HG03175 (cell line): ENCODE results near the gene ZNF548.

Experiments
- ATAC-seq: cut with Tn5 transposase; IDR thresholded peaks from one replicate; pipeline ENCODE4 v1.9.1; 2021; ENCODE audit warnings: mild to moderate bottlenecking, moderate library complexity; ENCODE audit not compliant: unreplicated experiment

The ZNF548 gene

DNA sequence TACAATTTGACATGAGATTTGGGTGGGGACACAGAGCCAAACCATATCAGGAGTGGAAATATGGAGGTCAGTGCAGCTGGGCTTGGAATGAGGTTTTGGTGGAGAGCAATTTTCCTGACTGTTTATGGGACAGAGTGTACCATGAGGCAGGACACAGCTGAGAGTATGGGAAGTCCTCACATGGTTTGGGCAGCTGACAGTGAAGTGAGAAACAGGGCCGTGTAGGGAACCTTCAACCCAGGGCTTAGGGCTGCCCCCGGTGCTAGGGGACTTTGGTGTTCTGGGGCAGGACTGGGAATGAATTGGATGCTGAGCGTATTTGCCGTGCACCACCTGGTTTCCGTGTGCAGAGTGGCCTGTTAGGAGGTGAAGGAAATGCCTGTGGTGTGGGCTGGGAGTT, 6.1 kb downstream of the ZNF548 start:
- ATAC-seq = no peak

DNA sequence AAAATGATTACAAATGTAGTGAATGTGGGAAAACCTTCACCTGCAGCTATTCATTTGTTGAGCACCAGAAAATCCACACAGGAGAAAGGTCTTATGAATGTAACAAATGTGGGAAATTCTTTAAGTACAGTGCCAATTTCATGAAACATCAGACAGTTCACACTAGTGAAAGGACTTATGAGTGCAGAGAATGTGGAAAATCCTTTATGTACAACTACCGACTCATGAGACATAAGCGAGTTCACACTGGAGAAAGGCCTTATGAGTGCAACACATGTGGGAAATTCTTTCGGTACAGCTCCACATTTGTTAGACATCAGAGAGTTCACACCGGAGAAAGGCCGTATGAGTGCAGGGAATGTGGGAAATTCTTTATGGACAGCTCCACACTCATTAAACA, 9.2 kb downstream of the ZNF548 start:
- ATAC-seq = no peak

DNA sequence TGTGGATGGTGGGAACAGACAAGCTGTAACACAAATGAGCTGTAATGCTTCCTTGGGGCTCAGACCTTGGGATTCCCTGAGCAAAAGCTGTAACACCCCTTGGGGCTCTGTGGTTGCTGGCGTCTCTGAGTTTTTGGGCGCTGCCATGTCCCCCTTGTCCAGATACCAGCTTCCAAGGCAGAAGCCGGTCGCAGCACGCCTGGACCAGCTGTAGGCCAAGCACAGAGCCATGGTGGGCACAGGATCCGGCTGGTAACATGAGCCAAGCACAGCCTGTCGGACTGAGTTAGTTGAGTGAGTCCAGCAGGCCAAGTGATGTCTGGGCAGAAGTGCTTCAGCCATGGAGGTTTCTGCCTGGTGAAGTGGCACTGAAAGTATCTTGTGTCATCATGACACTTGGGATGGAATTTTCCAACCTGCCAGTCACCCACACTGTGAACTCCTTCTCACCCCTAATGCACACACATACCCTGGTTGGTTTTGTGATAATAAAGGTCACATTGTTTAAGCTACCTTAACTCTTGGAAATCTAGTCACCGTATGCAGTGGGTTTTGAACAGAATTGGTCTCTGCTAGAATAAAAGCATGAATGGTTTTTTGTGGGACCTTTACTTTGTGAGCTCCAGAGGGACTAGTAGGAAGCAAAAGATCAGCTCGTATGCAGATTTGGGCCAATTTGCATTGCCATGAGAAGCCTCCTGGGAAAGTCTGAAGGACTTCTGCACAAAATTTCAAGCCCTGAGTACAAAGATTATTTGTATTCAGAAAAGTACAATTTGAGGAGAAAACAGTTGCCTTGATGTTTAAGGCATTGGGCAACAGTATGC, 14.3 kb downstream of the ZNF548 start:
- ATAC-seq = no peak

DNA sequence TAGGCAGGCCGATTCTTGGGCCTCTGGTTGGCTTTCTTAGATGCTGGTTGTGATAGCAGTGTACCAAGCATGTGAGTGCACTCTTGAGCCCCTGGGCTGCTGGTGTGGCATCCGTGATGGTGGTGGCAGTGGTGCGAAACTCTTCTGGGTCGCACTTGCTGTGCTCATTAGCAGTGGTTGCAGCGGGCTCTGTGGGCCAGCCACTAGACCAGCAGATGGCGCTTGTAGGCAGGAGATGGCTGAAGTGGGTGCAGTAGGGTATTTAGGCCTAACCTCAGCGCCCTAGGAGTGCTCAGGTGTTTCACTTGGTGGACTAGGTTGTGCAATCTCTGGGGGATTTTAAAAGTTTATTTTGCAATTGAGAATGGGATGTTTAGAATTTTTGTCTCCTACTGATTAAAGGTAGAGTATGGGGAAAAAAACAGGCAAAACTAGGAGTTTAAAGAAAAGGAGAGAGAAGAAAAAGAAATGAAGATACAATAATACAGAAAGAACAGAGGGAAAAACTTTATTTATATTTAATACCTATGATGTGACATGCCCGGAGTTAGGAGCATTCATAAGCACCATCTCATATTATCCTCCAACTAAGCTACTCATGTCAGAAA, 17.0 kb downstream of the ZNF548 start:
- ATAC-seq = no peak

DNA sequence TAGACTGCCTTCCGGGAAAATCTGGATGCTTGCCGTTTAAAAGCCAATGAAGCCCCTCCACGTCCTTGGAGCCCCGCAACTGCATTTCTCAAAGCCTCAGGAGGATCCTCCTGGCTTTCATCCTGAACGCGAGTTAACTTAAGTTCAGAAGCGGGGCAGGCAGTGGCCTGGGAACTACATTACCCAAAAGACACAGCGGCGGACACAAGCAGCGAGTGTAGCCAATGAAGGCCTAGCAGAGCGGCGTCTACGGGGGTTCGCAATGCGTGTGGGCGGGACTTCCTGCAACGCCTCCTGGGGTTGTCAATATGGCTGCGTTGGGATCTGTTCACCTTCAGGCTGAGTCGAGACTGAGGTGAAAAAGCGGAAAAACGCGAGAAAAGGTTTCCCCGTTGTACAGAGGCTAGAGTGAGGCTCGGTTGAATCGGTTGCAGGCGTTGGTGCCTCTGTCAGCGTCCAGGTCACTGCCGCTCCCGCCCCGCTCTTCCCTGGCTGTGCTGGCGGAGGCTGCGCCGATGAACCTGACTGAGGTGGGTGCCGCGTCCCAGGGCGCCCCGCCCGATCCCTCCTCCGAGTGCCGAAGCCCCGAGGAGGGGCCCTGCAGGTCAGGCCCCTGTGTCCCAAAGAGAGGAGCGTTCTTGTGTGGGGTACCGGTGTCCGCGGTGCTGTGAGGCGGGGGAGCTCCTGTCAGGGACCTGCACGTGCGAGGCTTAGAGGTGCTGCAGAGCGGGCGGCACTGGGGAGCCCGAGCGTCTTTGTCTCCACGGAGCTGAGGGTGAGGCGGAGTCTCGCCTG, 21.4 kb downstream of the ZNF548 start, which contains the start of gene ZNF17:
Gene ZNF17, plus strand, starts transcription at position 285 of the 795 bp plus-strand sequence. CDS start 2,455 bp downstream, outside the sequence.
- peak; percentile 99 for ATAC-seq

DNA sequence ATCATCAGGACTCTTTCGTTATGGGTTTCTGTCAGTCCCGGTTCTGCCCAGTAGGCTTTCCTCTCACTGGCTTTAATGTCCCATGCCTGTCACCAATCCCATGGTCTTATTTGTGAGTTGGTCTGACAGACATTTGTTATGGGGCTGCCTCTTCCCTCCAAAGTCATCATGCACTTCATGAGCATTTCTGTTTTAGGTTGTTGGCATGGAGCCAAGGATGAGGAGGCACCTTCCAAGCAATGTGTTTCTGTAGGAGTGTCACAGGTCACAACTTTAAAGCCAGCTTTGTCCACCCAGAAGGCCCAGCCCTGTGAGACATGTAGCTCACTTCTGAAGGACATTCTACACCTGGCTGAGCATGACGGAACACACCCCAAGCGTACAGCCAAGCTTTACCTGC, 29.8 kb downstream of the ZNF548 start:
- ATAC-seq = no peak

DNA sequence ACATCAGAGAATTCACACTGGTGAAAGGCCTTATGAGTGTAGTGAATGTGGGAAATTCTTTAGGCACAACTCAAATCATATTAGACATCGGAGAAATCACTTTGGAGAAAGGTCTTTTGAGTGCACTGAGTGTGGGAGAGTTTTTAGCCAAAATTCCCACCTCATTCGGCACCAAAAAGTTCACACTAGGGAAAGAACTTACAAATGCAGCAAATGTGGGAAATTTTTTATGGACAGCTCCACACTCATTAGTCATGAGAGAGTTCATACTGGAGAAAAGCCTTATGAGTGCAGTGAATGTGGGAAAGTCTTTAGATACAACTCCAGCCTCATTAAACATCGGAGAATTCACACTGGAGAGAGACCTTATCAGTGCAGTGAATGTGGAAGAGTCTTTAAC, 31.4 kb downstream of the ZNF548 start:
- no peak for ATAC-seq

DNA sequence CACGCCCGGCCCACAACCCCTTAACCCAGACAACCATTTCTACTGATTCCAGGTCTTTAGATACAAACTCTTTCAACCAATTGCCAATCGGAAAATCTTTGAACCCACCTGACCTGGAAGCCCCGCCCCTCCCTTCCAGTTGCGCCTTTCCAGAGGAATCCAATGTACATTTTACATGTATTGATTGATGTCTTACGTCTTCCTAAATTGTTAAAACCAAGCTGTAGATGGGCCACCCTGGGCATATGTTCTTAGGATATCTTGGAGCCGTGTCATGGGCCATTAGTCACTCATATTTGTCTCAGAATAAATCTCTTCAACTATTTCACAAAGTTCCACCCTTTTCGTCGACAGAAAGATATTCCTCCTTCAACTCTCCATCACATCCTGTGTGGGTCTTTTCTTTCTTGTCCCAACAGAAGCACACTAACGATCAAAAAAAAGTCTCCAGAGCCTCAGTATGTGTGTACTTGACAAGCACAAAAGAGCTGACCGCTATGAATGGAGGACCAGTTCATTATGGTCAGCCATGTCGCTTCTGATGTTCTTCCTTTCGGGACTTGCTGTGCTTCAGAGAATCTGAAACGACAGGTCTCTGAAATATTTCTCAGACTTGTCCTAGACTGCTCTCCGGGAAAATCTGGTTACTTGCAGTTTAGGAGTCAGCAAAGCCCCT, 44.9 kb downstream of the ZNF548 start:
- ATAC-seq = peak; percentile 21

DNA sequence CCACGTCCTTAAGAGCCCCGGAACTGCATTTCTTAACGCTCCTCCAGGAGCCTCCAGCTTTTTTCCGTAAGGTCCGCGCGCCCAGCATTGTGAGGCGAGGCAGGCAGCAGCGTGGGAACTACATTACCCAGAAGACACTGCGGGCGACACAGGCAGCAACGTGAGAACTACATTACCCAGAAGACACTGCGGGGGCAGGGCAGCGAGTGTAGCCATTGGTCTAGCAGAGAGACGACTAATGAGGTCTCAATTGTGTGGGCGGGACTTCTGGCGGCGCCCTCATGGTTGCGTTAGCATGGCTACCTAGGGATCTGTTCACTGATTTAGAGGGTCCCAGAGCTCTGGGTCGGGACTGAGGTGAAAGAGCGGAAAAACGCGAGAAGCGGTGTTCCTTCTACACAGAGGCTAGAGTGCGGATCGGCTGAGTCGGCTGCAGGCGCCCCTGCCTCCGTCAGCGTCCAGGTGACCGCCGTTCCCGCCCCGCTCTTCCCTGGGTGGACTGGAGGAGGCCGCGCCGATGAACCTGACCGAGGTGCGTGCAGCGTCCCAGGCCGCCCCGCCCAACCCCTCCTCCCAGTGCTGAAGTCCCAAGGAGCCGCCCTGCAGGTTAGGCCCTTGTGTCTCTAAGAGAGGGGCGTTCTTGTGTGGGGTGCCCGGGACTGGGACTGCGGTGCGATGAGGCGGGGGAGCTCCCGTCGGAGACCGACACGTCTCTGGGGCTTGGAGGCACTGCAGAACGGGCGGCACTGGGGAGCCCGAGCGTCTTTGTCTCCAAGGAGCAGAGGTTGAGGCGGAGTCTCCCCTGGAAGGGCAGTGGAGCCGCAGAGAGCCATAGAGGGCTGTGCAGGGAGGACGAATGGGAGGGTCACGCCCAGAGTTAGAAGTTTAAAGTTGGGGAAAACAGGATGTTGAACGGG, 45.7 kb downstream of the ZNF548 start, which contains the start of gene ZNF749:
Gene ZNF749, plus strand, starts transcription at position 264 of the 917 bp plus-strand sequence. Its CDS starts 254 bp downstream, at position 518.
- peak; percentile 97 for ATAC-seq

DNA sequence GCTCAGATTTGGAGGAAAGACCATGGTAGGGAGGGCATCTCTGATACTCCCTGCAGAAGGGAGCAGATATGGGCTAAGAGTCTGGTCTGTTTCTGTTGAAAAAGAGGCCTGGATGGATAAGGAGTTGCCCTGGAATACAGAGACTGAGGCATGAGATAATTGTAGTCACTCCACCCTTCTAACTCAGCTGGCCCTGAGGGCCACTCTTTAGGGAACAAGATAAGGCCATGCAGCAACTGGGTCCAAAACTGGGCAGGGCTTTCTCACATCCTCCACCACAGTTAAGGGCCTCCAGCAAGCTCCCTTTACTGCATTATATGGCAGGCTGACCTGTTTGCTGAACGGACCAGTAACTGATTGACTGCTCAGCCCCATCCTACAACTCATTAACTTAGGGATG, 46.8 kb downstream of the ZNF548 start:
- ATAC-seq = no peak

DNA sequence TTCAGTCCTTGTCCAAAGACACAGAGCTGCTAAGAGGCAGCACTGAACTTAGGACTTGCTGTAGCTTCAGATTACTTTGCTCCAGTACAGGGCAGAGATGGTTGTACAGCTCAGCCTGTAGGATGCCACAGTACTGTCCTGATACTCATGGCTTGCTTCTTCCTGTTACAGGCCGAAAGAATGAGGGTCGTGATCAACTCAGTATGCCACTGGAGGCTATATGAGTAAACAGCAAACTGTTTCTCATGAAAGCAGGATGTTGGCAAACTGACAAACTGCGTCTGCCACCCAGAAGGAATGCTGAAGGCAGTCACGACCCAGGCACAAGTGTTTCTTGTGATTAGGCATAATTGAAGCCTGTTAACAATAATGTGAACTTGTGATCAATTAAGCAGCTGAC, 48.3 kb downstream of the ZNF548 start:
- no peak for ATAC-seq

DNA sequence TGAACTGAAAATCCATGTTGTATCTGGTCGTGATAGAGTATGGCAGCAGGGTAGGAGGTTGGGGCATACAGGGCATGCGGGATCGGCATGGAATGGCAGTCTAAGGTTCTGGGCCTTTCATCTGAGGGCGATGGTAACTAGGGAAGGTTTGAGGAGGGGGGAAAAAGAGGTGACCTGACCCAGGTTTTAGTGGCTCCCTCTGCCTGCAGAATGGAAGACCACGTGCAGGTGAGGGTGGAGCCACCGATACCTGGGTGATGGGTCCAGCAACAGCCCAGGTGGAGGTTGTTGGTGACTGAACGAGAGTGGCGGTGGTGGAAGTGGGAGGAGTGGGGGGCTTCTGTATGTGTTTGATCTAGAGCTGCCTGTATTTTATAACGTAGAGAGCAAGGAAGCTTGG, 49.3 kb downstream of the ZNF548 start:
- no peak for ATAC-seq

DNA sequence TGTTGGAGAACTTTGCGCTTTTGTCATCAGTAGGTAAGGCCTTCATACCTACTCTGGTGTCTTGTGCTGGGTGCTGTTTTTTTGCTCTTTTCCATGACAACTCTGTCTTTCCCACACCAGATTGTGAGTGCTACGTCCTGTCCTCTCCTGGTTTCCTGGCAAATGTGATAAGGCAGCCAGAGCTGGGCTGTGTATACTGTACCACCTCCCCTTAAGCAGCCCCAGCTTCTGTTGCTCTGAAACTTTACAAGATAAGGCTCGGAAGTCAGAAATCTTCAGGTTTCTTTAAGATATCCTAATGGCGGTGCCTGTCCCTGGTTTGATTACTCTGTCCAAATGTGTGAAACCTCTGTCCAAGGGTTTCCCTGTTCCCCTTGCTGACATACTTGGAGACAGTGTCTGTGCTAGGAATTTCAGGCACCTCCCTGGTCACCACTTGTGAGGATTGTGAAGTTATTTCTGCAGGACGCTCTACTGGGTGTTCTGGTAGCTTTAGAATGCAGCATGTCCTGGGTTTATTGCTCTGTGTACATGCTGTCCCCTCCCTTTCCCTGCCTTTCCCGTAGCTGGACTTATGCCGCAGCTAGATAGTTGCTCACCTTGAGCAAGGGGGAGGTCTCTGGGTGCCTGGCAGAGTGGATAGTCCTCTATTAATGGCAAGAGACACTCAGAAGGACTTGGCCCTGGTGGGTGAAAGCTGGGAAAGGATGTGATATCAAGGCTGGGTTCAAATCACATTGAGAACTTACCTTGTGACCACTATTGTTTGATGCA, 52.5 kb downstream of the ZNF548 start:
- ATAC-seq = no peak

DNA sequence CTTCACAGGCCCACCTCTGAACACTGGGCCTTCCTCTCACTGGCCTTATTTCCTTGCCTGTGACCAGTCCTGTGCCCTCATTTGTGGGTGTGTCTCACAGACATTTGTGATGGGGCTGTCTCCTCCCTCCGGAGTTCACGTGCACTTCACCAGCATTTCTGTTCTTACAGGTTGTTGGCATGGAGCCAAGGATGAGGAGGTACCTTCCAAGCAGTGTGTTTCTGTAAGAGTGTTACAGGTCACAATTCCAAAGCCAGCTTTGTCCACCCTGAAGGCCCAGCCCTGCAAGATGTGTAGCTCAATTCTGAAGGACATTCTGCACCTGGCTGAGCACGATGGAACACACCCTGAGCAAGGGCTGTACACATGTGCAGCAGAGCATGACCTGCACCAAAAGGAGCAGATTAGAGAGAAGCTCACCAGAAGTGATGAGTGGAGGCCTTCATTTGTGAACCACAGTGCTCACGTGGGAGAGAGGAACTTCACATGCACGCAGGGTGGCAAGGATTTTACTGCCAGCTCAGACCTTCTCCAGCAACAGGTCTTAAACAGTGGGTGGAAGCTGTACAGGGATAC, 53.6 kb downstream of the ZNF548 start:
- ATAC-seq = no peak

DNA sequence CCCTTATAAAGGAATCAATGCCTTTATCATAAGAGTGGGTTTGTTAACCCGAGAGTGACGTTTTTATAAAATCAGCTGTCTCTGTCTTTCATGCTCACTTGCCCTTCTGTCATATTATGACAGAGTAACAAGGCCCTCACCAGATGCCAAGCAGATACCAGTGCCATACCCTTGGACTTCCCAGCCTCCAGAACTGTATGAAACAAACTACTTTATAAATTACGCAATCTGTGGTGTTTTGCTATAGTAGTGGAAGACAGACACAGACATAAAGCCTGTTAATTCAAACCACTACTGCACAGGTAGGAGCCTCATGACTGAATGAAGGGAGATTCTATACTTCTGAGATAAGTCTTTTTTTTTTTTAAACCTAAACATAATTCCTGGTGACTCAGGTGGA, 62.7 kb downstream of the ZNF548 start:
- ATAC-seq = no peak
